Mucosa of stomach (tissue), 1 donor: ENCODE results near the gene FRA10AC1.

Experiments used
- H3K27me3 ChIP-seq: one replicate; pipeline ENCODE4 v1.7.0; 2013; ENCODE audit warnings: mild to moderate bottlenecking, low read length; ENCODE audit not compliant: control insufficient read depth, insufficient read depth
- H3K36me3 ChIP-seq: one replicate; pipeline ENCODE4 v1.7.0; 2013; ENCODE audit warnings: low read length; ENCODE audit not compliant: control insufficient read depth, insufficient read depth
- H3K4me1 ChIP-seq: one replicate; pipeline ENCODE4 v1.7.0; 2013; ENCODE audit warnings: mild to moderate bottlenecking, low read length; ENCODE audit not compliant: control insufficient read depth, insufficient read depth
- H3K4me3 ChIP-seq: one replicate; pipeline ENCODE4 v1.7.0; 2013; ENCODE audit warnings: low read length
- H3K9ac ChIP-seq: one replicate; pipeline ENCODE4 v1.7.0; 2013; ENCODE audit warnings: mild to moderate bottlenecking, low read length, moderate library complexity
- H3K9me3 ChIP-seq: one replicate; pipeline ENCODE4 v1.7.0; 2013; ENCODE audit warnings: mild to moderate bottlenecking, low read length, moderate library complexity; ENCODE audit not compliant: control insufficient read depth
- donor health status: Pancreatic carcinoma.

Gene FRA10AC1

DNA sequence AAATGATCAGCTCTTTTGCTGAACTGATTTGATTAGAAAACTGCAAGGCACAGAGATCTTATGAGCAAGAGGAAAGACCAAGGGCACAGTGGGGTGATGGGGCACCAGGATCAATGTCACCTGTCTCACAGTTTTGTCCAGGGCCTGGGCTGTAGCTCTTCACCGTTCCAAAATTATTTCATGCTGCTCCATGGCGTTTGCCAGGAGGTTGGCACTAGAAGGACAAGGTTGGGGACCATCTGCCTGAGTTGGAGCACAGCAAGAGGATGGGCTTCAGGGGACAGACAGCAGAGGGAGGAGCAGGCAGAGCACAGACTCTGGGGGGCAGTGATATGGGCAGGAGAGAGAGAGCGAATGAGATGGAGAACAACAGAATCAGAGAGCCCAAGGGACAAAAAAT is 17.5 kb upstream of the FRA10AC1 start:
- Histone ChIP-seq H3K9me3 (no peaks in the 10 kb centered on the region), H3K36me3 (no peaks in the 10 kb centered on the region), H3K4me3 (no peak overlapping the region), H3K4me1 (no peaks in the 10 kb centered on the region), H3K27me3 (peaks cover 3% of the 10 kb centered on the region), H3K9ac (no peak overlapping the region)

GRCh38 chr10:93718937-93719725 is 16.7 kb upstream of the FRA10AC1 start:
- H3K9me3 ChIP-seq = no peaks in the 10 kb centered on the region
- H3K36me3 ChIP-seq = no peaks in the 10 kb centered on the region
- H3K27me3 ChIP-seq = peaks cover 3% of the 10 kb centered on the region
- no peaks in the 10 kb centered on the region for H3K4me1 ChIP-seq
- no peak overlapping the region for H3K4me3 ChIP-seq
- H3K9ac ChIP-seq = no peak overlapping the region

GRCh38 chr10:93716766-93717165 is 14.4 kb upstream of the FRA10AC1 start:
- no peaks in the 10 kb centered on the region for H3K36me3 ChIP-seq
- no peaks in the 10 kb centered on the region for H3K9me3 ChIP-seq
- H3K9ac ChIP-seq = no peak overlapping the region
- H3K4me1 ChIP-seq = no peaks in the 10 kb centered on the region
- no peak overlapping the region for H3K4me3 ChIP-seq
- no peaks in the 10 kb centered on the region for H3K27me3 ChIP-seq

DNA sequence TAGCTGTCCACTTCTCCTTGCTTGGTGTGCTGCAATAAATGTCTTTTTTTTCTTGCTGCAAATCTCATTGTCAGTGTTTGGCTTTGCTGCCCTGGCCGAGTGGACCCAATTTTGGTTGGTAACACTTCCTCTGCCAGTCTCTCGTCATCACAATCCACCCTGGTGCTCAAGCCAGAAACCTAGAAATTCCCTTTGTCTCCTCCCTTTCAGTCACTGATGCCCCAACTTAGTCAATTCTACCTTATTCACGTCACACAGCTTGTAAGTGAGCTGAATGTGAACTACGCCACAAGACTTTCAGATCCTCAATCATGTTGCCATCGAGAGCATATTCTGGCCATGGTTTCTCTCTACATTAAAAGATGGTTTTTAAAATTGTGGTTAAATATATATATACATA is 13.0 kb upstream of the FRA10AC1 start:
- Histone ChIP-seq H3K9me3 (no peaks in the 10 kb centered on the region), H3K9ac (no peak overlapping the region), H3K4me1 (no peaks in the 10 kb centered on the region), H3K27me3 (no peaks in the 10 kb centered on the region), H3K36me3 (no peaks in the 10 kb centered on the region), H3K4me3 (no peak overlapping the region)

GRCh38 chr10:93712593-93712992 is 10.2 kb upstream of the FRA10AC1 start:
- H3K9me3 ChIP-seq = no peaks in the 10 kb centered on the region
- H3K4me1 ChIP-seq = no peaks in the 10 kb centered on the region
- no peaks in the 10 kb centered on the region for H3K27me3 ChIP-seq
- H3K9ac ChIP-seq = no peak overlapping the region
- no peak overlapping the region for H3K4me3 ChIP-seq
- no peaks in the 10 kb centered on the region for H3K36me3 ChIP-seq

GRCh38 chr10:93711891-93712290 is 9.5 kb upstream of the FRA10AC1 start:
- Histone ChIP-seq H3K4me1 (no peaks in the 10 kb centered on the region), H3K9me3 (no peaks in the 10 kb centered on the region), H3K27me3 (no peaks in the 10 kb centered on the region), H3K36me3 (no peaks in the 10 kb centered on the region), H3K4me3 (no peak overlapping the region), H3K9ac (no peak overlapping the region)

DNA sequence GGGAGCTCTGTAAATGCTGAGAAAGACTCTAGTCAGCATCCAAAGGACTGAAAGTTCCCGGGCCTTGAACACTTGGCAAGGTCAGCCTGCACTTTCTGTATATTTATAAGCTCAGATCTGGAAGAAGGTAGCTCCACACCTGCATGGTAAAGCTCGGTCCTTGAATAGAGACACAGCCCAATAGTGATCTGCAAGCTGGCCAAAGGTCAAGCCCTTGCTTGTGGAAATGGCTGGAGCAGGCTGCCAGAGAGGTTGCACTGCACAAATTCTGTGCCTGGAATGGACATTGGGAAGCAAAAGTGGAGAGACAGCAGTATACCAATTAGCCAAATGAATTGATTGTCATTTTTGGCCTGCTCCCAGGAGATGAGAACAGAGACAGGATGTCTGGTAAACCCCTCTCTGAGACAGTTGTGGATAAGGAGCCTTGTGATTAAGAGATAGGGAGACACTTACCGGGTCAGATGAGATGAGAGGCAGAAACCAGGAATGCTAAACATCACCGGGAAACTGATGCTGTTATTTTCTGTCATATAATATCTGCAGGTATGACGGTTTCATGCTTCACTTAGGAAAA is 8.0 kb upstream of the FRA10AC1 start:
- H3K9ac ChIP-seq = no peak overlapping the region
- H3K9me3 ChIP-seq = no peaks in the 10 kb centered on the region
- H3K36me3 ChIP-seq = no peaks in the 10 kb centered on the region
- H3K27me3 ChIP-seq = no peaks in the 10 kb centered on the region
- H3K4me3 ChIP-seq = no peak overlapping the region
- H3K4me1 ChIP-seq = no peaks in the 10 kb centered on the region

DNA sequence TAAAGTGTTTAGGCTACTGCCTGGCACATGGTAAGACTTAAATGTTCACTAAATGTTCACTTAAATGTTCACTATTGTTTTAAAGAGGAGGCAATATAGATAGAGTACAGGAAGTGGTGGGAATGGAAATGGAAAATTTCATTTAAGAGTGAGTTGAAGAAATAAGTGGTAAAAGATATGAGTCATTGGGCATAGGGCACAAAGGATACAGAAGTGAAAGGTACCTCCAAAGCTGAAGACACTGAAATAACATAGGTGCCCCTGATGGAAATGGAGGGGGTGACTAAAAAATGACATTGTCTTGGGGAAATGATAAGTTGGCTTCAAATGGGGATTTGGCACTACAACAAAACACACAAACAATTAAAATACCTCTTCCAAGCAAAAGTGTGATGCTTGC is 5.2 kb upstream of the FRA10AC1 start:
- no peaks in the 10 kb centered on the region for H3K36me3 ChIP-seq
- H3K27me3 ChIP-seq = no peaks in the 10 kb centered on the region
- no peaks in the 10 kb centered on the region for H3K9me3 ChIP-seq
- H3K4me3 ChIP-seq = no peak overlapping the region
- no peak overlapping the region for H3K9ac ChIP-seq
- no peaks in the 10 kb centered on the region for H3K4me1 ChIP-seq

DNA sequence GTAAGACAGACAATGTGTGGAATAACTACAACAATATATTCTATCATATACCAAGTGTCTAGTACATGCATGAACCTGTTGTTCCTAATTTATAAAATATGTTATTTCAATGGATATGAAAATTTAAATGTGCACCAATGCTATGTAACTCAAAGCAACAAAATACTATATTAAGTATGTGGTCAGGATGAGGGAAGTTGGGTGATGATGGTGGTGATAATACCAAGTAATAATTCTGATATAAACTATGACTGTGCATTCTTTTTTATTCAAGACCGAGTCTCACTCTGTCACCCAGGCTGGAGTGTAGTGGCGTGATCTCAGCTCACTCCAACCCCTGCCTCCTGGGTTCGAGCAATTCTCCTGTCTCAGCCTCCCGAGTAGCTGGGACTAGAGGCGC is 2.1 kb upstream of the FRA10AC1 start:
- H3K9me3 ChIP-seq = no peaks in the 10 kb centered on the region
- no peaks in the 10 kb centered on the region for H3K27me3 ChIP-seq
- H3K9ac ChIP-seq = no peak overlapping the region
- H3K4me1 ChIP-seq = no peaks in the 10 kb centered on the region
- no peaks in the 10 kb centered on the region for H3K36me3 ChIP-seq
- no peak overlapping the region for H3K4me3 ChIP-seq

- Histone ChIP-seq H3K4me1 (no peaks in the 10 kb centered on the region), H3K4me3 (no peak overlapping the region), H3K27me3 (no peaks in the 10 kb centered on the region), H3K9ac (no peak overlapping the region), H3K9me3 (no peaks in the 10 kb centered on the region), H3K36me3 (no peaks in the 10 kb centered on the region)
Measured at GRCh38 chr10:93703841-93704240, 1.4 kb upstream of the FRA10AC1 start.

- Histone ChIP-seq H3K9ac (peak overlapping the region; percentile 74), H3K4me1 (no peaks in the 10 kb centered on the region), H3K27me3 (no peaks in the 10 kb centered on the region), H3K9me3 (no peaks in the 10 kb centered on the region), H3K36me3 (no peaks in the 10 kb centered on the region), H3K4me3 (peak overlapping the region; percentile 49)
Measured at GRCh38 chr10:93703066-93703465, 674 bp upstream of the FRA10AC1 start.

DNA sequence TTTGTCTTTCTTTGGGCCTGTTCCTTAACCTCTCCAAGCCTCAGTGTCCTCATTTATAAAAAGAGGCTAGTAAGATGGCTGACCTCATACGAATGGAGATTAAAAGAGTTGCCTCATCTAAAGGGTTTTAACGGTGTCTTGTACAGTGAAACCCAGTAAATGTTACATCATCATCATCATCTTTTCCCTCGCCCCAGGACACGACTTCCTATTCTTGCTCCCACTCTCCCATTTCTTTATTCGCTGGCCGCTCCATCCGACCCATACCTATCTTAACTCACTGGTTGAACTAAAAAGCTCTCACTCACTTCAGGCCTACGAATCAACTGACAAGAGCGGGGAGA is 554 bp downstream of the FRA10AC1 start:
- Histone ChIP-seq H3K9ac (peak overlapping the region; percentile 81), H3K4me1 (no peaks in the 10 kb centered on the region), H3K9me3 (no peaks in the 10 kb centered on the region), H3K27me3 (no peaks in the 10 kb centered on the region), H3K4me3 (peak overlapping the region; percentile 71), H3K36me3 (no peaks in the 10 kb centered on the region)
